ENCODE data around the gene SMYD1.

SMYD1 gene

GRCh38 chr2:88055371-88056128, 12.1 kb upstream of the SMYD1 start, which contains the start of gene KRCC1:
TSS of gene KRCC1 (minus strand) at chr2:88055783. CDS start at chr2:88028563, 27,220 bp downstream.
- in situ Hi-C loops (cut with HindIII; ENCODE audit: low sequenced_read_pairs) = no loop called here

GRCh38 chr2:88057437-88057844, 10.2 kb upstream of the SMYD1 start:
- in situ Hi-C loops (cut with HindIII; ENCODE audit: low sequenced_read_pairs) = no loop called here

- in situ Hi-C loops (cut with HindIII; ENCODE audit: low sequenced_read_pairs) = no loop called here
Observed at GRCh38 chr2:88058191-88058590, 9.4 kb upstream of the SMYD1 start.

- in situ Hi-C loops (cut with HindIII; ENCODE audit: low sequenced_read_pairs) = no loop called here
Observed at GRCh38 chr2:88059979-88060906, 7.4 kb upstream of the SMYD1 start.

GRCh38 chr2:88060907-88061275, 6.7 kb upstream of the SMYD1 start:
- in situ Hi-C loops (cut with HindIII; ENCODE audit: low sequenced_read_pairs) = no loop called here

GRCh38 chr2:88061295-88061694, 6.3 kb upstream of the SMYD1 start:
- in situ Hi-C loops (cut with HindIII; ENCODE audit: low sequenced_read_pairs) = no loop called here

- in situ Hi-C loops (cut with HindIII; ENCODE audit: low sequenced_read_pairs) = no loop called here
Observed at GRCh38 chr2:88066543-88066942, 1.1 kb upstream of the SMYD1 start.

GRCh38 chr2:88067189-88067588, 436 bp upstream of the SMYD1 start:
- in situ Hi-C loops (cut with HindIII; ENCODE audit: low sequenced_read_pairs) = no loop called here

GRCh38 chr2:88068044-88068443, 419 bp downstream of the SMYD1 start:
- in situ Hi-C loops (cut with HindIII; ENCODE audit: low sequenced_read_pairs) = no loop called here

GRCh38 chr2:88069117-88069516, 1.5 kb downstream of the SMYD1 start:
- in situ Hi-C loops (cut with HindIII; ENCODE audit: low sequenced_read_pairs) = no loop called here

- in situ Hi-C loops (cut with HindIII; ENCODE audit: low sequenced_read_pairs) = no loop called here
Observed at GRCh38 chr2:88070055-88070454, 2.4 kb downstream of the SMYD1 start.

- in situ Hi-C loops (cut with HindIII; ENCODE audit: low sequenced_read_pairs) = no loop called here
Observed at GRCh38 chr2:88071365-88071764, 3.7 kb downstream of the SMYD1 start.

- in situ Hi-C loops (cut with HindIII; ENCODE audit: low sequenced_read_pairs) = no loop called here
Observed at GRCh38 chr2:88074150-88074549, 6.5 kb downstream of the SMYD1 start.

- in situ Hi-C loops (cut with HindIII; ENCODE audit: low sequenced_read_pairs) = no loop called here
Observed at GRCh38 chr2:88074854-88075292, 7.2 kb downstream of the SMYD1 start.

GRCh38 chr2:88077080-88077479, 9.5 kb downstream of the SMYD1 start:
- in situ Hi-C loops (cut with HindIII; ENCODE audit: low sequenced_read_pairs) = no loop called here

GRCh38 chr2:88078643-88079172, 11.1 kb downstream of the SMYD1 start:
- in situ Hi-C loops (cut with HindIII; ENCODE audit: low sequenced_read_pairs) = no loop called here

GRCh38 chr2:88080545-88080944, 12.9 kb downstream of the SMYD1 start:
- in situ Hi-C loops (cut with HindIII; ENCODE audit: low sequenced_read_pairs) = no loop called here

GRCh38 chr2:88081924-88082608, 14.4 kb downstream of the SMYD1 start:
- in situ Hi-C loops (cut with HindIII; ENCODE audit: low sequenced_read_pairs) = no loop called here

GRCh38 chr2:88082781-88083180, 15.2 kb downstream of the SMYD1 start:
- in situ Hi-C loops (cut with HindIII; ENCODE audit: low sequenced_read_pairs) = no loop called here

GRCh38 chr2:88085099-88085498, 17.5 kb downstream of the SMYD1 start:
- in situ Hi-C loops (cut with HindIII; ENCODE audit: low sequenced_read_pairs) = no loop called here

- in situ Hi-C loops (cut with HindIII; ENCODE audit: low sequenced_read_pairs) = no loop called here
Observed at GRCh38 chr2:88085602-88086001, 18.0 kb downstream of the SMYD1 start.

Measured in DLD1 (cell line).